Measurements from ENCODE around the gene MYO1B.
A peak's percentile ranks its signal among the peaks of the same experiment; 100 is the strongest.

The MYO1B gene

DNA sequence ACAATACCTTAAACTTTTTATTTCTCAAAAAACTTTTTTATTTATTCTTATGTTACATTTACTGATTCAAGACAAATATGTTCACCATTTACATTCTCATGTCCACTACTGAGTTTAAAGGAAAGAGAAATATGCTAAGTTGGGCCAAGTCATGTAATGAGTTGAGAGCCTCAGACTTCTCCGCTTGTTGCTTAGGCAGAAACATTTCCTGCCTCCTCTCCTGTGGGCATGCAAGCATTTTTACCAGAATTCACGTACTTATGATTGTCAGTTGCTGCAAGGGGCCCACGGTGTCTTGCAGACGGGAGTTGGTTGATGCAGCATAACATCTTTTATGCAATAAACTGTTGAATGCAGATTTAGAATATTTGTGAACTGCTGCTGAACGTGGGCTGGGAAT lies 51.8 kb downstream of the MYO1B start:
- no peak for DNase-seq (ENCODE audit: low read depth, low spot score)

GRCh38 chr2:191298306-191298705 lies 53.1 kb downstream of the MYO1B start:
- DNase-seq (ENCODE audit: low read depth, low spot score) = no peak

DNA sequence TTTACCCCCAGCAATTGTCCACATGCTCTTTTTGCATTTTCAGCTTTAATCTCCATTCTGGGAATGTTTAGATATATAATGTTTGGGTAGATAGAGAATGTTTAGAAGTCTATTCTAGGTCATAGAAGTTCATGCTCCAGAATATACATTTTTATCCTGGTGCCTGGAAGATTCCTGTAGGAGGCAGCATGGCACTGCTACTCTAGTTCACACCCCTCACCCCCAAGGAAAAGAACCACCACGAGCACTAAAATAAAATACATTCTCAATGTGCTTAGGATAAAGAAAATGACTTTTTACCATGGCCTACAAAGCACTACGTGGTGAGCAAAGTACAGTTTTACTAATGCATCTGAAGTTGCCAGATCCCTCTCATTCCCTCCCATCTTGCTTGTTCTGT lies 53.8 kb downstream of the MYO1B start:
- DNase-seq (ENCODE audit: low read depth, low spot score) = no peak

DNA sequence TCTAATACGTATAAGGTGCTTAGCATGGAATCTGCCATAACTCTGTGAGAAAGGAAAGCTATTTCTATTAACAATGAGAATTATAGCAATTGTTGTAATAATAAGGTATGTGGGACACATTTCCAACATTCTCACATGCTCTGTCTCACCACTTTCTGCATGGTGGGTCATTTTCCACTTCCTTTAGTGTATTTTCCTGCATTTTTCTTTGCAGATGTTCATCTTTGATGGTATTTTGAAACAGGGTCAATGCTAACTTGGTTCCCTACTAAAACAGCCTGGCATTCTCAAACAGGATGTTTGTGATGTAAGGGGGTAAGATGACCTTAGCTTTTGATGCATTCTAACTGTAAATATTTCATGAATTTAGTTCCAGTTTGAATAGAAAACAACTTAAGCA lies 54.7 kb downstream of the MYO1B start:
- DNase-seq (ENCODE audit: low read depth, low spot score) = no peak

- DNase-seq (ENCODE audit: low read depth, low spot score) = no peak
Observed at GRCh38 chr2:191301971-191302370, 56.8 kb downstream of the MYO1B start.

GRCh38 chr2:191302459-191303139 lies 57.4 kb downstream of the MYO1B start:
- no peak for DNase-seq (ENCODE audit: low read depth, low spot score)

- no peak for DNase-seq (ENCODE audit: low read depth, low spot score)
Observed at GRCh38 chr2:191303140-191304005, 58.2 kb downstream of the MYO1B start.

DNA sequence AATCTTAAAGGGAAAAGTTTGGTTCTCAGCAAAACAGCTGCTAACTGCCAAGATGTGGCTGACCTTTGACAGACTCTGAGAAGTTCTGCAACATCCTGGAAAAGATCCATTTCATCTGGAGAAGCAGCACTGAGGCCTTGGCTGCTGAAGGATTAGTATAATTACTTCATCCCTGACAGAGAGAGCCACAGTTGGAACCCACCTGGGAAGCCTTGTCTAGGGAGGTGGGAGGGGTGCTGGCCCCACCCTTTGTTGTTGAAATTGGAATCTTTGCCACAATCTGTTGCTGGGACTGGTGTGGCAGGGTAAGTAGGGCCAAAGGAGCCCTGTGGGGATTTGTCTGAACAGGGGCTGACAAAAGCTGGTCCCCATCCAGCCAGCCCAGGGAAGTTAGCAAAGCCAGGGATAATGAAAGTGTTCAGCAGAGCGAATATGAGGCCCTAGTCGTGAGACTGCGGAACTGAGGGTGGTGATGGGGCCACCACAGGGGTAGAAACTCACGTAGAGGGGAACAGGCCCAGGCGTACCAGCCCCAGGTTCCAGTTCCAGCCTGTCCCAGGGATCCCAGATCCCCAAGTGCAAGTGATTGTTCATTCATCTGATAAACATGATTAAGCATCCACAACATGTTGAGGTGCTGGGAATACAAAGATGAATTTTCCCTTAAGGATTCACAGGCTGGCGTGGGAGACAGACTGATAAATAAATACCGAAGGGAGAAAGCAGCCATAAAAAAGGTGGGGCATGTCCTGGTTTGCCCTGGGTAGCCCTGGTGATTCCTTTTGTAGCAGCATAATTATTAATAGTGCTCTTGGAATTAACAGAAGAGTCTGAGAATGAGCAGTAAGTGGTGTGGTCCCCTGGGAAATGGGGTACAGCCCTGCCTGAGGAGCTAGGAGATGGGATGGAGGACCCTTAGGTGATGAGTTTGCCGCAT lies 60.0 kb downstream of the MYO1B start:
- DNase-seq (ENCODE audit: low read depth, low spot score) = peak; percentile 58

DNA sequence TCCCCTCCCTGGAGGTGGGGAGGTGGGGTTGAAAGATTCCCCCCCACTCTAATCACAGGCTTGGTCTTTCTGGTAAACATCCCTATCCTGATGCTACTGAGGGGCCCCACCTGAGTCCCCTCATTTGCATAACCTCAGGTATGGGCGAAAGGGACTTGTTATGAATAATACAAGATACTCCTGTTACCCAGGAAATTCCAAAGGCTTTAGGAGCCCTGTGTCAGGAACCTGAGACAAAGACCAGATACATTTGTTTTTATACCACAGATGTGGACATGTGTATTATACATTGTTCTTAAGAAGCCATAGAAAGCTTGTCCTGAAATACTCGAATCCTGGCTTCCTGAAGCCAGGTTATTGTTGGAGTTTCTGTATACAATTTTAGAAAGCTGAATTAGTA lies 62.8 kb downstream of the MYO1B start:
- DNase-seq (ENCODE audit: low read depth, low spot score) = no peak

- no peak for DNase-seq (ENCODE audit: low read depth, low spot score)
Observed at GRCh38 chr2:191311156-191311555, 66.0 kb downstream of the MYO1B start.

DNA sequence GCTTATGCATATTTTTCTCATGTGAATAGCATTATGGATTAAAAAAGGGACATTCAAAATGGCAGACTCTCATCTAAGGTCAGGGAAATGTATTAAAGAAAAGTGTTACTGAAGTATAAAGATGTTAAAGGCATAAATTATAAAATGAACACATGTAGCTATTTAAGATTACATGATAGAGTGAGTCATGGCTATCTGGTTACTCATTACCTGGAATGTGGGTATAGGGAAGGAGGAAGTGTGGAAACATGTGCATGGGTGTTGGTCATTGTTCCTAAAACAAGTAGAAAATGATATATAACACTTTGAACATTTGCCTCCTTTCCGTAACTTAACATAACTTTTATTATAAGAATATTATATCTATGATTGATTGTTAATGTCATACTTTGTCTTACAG lies 66.4 kb downstream of the MYO1B start:
- peak; percentile 52 for DNase-seq (ENCODE audit: low read depth, low spot score)

- no peak for DNase-seq (ENCODE audit: low read depth, low spot score)
Observed at GRCh38 chr2:191312163-191312562, 67.0 kb downstream of the MYO1B start.

- no peak for DNase-seq (ENCODE audit: low read depth, low spot score)
Observed at GRCh38 chr2:191312662-191313061, 67.5 kb downstream of the MYO1B start.

DNA sequence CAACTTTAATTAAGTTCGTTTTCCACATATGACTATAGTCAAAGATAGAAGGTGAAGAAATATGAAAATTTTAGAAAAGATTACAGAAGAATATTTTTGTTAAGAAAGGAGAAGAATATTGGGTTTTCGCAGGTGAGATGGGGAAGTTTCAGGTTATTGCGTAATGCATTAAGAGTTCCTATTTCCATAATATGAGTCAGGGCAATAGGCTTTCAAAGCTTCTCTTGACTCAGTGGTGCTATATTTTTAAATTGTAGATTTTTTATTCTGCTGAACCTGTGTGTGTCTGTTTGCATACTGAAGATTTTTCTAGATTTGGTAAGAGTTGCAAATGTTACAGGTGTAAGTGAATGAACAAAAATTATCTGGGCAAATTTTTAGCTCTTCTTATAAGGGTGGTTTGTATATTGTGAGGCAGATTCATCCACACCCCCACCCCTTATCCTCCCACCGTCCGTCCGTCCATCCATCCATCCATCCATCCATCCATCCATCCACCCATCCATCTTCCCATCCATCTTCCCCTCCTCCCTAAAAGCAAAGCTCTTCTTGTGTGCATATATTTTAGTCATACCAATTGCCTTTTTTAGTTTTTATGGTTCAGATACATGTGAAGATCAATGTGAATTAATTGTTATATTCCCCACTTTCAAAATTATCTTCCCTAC lies 69.6 kb downstream of the MYO1B start:
- no peak for DNase-seq (ENCODE audit: low read depth, low spot score)

DNA sequence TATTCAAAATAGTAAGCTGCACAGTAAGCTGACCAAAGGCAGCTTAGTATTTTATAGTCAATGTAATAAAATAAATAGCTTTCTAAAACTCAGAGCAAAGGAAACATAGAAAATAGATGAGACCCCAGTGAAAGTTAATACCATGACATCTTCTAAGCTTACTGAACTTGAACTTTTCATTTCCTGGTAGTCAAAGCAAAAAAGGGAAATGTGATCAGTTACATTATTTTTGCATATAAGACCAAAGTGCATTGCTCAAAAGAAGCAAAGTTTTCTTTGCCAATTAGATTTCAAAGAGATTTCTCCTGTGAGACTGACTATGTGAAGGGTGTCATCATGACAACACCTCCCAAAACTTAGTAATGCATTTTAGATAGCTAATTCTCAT lies 70.2 kb downstream of the MYO1B start:
- DNase-seq (ENCODE audit: low read depth, low spot score) = no peak

DNA sequence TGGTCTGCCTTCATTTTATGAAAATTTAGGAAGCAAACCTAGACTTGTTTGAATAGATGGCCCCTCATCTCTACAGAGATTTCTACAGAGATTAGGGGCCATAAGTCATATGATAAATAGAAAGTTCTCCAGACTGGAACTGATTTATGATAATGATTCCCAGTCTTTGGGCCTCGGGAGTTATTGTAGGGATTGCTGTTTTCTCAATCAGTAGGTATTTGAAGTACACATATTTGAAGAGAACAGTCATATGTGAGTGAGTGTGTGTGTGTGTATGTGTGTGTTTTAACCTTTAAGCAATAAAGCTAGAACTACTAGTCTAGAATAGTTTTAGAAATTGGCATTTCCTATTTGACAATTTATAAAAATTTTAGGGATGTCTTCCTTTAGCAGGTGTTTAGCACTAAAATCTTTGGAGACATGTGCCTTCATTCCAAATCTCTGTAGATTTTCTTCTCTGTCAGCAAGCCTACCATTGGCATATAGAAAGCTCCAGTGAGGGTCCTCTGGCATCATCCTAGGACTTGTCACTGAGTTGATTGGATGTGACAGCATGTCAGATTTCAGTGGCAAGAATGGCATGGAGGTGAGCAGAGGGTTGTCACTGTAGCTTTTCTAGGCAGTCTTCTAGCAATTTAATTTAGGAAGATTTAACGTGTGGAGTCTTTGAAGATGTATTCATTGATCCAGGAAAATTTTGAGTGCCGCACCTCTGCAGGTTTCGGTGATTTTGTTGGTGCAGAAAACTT lies 71.2 kb downstream of the MYO1B start:
- DNase-seq (ENCODE audit: low read depth, low spot score) = no peak

GRCh38 chr2:191318037-191318728 lies 73.0 kb downstream of the MYO1B start:
- DNase-seq (ENCODE audit: low read depth, low spot score) = peak; percentile 81

DNA sequence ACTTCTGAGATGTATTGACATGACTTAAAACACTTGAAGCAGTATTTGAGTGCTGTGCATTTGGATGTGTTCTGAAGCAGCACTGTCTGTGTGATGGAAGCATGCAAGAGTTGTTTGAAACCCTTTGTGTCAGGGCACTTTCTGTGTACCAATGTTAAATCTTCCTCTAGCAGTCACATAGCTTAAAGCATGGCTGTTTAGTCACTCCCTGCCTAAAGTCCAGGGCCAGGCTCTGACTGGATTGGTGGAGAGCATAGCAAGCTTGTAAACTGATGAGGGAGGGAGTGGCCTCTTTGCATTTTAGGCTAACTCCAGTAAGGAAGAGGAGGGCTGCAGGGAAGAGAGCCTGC lies 73.5 kb downstream of the MYO1B start:
- DNase-seq (ENCODE audit: low read depth, low spot score) = peak; percentile 59

DNA sequence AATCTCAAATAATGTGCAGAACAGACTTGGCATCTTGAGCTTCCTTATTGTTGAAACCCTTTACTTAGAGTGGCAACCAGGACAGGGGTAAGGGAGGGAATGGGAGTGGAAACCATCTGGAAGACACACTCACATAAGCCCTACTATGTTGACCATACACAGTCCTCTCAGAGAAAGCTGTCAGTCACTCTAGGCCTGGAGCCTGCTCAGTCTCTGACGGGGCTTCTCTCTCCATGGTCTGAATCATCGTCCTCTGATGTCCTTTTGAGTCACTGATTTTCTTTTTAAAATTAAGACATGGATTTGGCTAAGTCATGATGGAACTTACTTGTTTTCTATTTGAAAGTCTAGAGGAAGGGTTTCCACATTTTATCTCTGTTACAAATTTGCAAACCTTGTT lies 74.0 kb downstream of the MYO1B start:
- peak; percentile 56 for DNase-seq (ENCODE audit: low read depth, low spot score)

GRCh38 chr2:191320881-191321280 lies 75.7 kb downstream of the MYO1B start:
- DNase-seq (ENCODE audit: low read depth, low spot score) = no peak
